RWPE1 (cell line): Measurements from ENCODE around the gene CRYBG3.

Source experiments
- CTCF ChIA-PET: fragments of 350-600 bp; sonication (Branson Sonifier 250); formaldehyde crosslinking; extraction: SDS; loops from one replicate; lab custom pipeline; 2021; lab: Yijun Ruan, JAX
- POLR2A ChIA-PET: fragments of 400-600 bp; formaldehyde crosslinking; extraction: SDS; loops from one replicate; lab custom pipeline; 2020; ENCODE audit warnings: antibody characterized with exemption; ENCODE audit not compliant: low non-redundant PET; lab: Yijun Ruan, JAX
- DNase-seq: peaks from one replicate; pipeline ENCODE4 v3.0.0; 2012; ENCODE audit warnings: low spot score
- H3K27ac ChIP-seq: fragments of 450-650 bp; 2 replicates; pipeline ENCODE4 v1.5.1; 2017
- CTCF ChIP-seq: fragments of 450-650 bp; conservative IDR thresholded peaks from 2 replicates; pipeline ENCODE4 v1.5.1; 2017; ENCODE audit warnings: low read depth, mild to moderate bottlenecking

The CRYBG3 gene

GRCh38 chr3:97885931-97886824 is 64.4 kb downstream of the CRYBG3 start:
- ChIA-PET CTCF (interaction anchor here (0.5 to 0.6 kb wide), 2 partner anchors 47 to 1623 kb away, joined by 4 read pairs; no protein-coding TSS in a partner anchor), POLR2A (no interaction called here)
- no peak for TF ChIP-seq CTCF
- no peak overlapping the region for H3K27ac ChIP-seq
- no peak for DNase-seq

GRCh38 chr3:97889814-97890213 is 68.0 kb downstream of the CRYBG3 start:
- POLR2A ChIA-PET = no interaction called here
- CTCF ChIA-PET = interaction anchor here (0.7 to 0.9 kb wide), 3 partner anchors 62 to 1237 kb away, joined by 4 to 6 read pairs (median 5); partner anchors contain the start of gene ARL6
- H3K27ac ChIP-seq = no peak overlapping the region
- no peak for TF ChIP-seq CTCF
- DNase-seq = no peak

- H3K27ac ChIP-seq = no peak overlapping the region
- no peak for DNase-seq
- POLR2A ChIA-PET = no interaction called here
- TF ChIP-seq CTCF = no peak
- CTCF ChIA-PET = no interaction called here
Measured at GRCh38 chr3:97892852-97893251, 71.0 kb downstream of the CRYBG3 start.

GRCh38 chr3:97895216-97895615 is 73.4 kb downstream of the CRYBG3 start:
- CTCF ChIA-PET = interaction anchor here (0.6 to 0.8 kb wide), 2 partner anchors 41 to 657 kb away, joined by 3 read pairs; no protein-coding TSS in a partner anchor
- no peak for DNase-seq

GRCh38 chr3:97896129-97896528 is 74.3 kb downstream of the CRYBG3 start:
- CTCF ChIA-PET = interaction anchor here (0.5 kb wide), 1 partner anchor 448 kb away, joined by 4 read pairs; no protein-coding TSS in a partner anchor

More at GRCh38 chr3:97895216-97895615, 73.4 kb downstream of the CRYBG3 start:
- POLR2A ChIA-PET = no interaction called here
- H3K27ac ChIP-seq = no peak overlapping the region
- no peak for TF ChIP-seq CTCF

More at GRCh38 chr3:97896129-97896528, 74.3 kb downstream of the CRYBG3 start:
- no peak for DNase-seq
- H3K27ac ChIP-seq = no peak overlapping the region
- TF ChIP-seq CTCF = no peak
- POLR2A ChIA-PET = no interaction called here
